ENCODE measurements around the gene JPH2.

GRCh38 chr20:44223721-44224120 is 36.7 kb upstream of the JPH2 start:
- TF ChIP-seq ATF3 (IDR thresholded peaks at IDR 0.05), result no peak
- TF ChIP-seq POLR2A (IDR thresholded peaks at IDR 0.05; ENCODE audit: borderline replicate concordance, extremely low read depth, insufficient read depth, insufficient read length), result no peak
- no peak for TF ChIP-seq CTCF (IDR thresholded peaks at IDR 0.05 in 2 of 3, conservative IDR thresholded peaks at IDR 0.05 in 1 of 3; ENCODE audit: borderline replicate concordance in 1 of 3, insufficient read depth in 1 of 3, low read depth in 2 of 3, low read length in 2 of 3)
- TF ChIP-seq SIN3A (IDR thresholded peaks at IDR 0.05; ENCODE audit: low read depth), result no peak
- TF ChIP-seq YY1 (IDR thresholded peaks at IDR 0.05; ENCODE audit: extremely low read depth, insufficient replicate concordance, low read depth, low read length), result no peak
- no peak for TF ChIP-seq EZH2 (IDR thresholded peaks at IDR 0.05)
- TF ChIP-seq MAX (IDR thresholded peaks at IDR 0.05), result no peak
- no peak for TF ChIP-seq RAD21 (IDR thresholded peaks at IDR 0.05; ENCODE audit: low read depth)
- no peak for TF ChIP-seq SP1 (IDR thresholded peaks at IDR 0.05; ENCODE audit: low read depth)
- TF ChIP-seq POLR2AphosphoS5 (IDR thresholded peaks at IDR 0.05; ENCODE audit: low read depth, low read length), result no peak
- TF ChIP-seq ZNF274 (IDR thresholded peaks at IDR 0.05; ENCODE audit: low read depth, low read length), result no peak
